Uterus (tissue), 2 donors: ENCODE results near the gene RAD51B.

ENCODE experiments used
- CTCF ChIP-seq, 4 experiments: fragments of 200-600 bp in 2 of 4; fragments of 450-650 bp in 2 of 4; sonication (generic) in 2 of 4; IDR thresholded peaks; one replicate each; pipeline ENCODE4 v1.5.1; 2016 to 2019; ENCODE audit warnings: antibody characterized with exemption in 4 of 4, mild to moderate bottlenecking in 2 of 4, moderate library complexity in 1 of 4
- POLR2A ChIP-seq, 2 donors: fragments of 450-650 bp; IDR thresholded peaks; one replicate each; pipeline ENCODE4 v1.6.1; 2016; ENCODE audit warnings: antibody characterized with exemption in 2 of 2, mild to moderate bottlenecking in 1 of 2, moderate library complexity in 1 of 2

GRCh38 chr14:68580096-68580645, 760.6 kb downstream of the RAD51B start:
- TF ChIP-seq CTCF (IDR thresholded peaks at IDR 0.05) (no peak), POLR2A (IDR thresholded peaks at IDR 0.05) (no peak)
